ENCODE results near the gene RPRD2.

The RPRD2 gene

DNA sequence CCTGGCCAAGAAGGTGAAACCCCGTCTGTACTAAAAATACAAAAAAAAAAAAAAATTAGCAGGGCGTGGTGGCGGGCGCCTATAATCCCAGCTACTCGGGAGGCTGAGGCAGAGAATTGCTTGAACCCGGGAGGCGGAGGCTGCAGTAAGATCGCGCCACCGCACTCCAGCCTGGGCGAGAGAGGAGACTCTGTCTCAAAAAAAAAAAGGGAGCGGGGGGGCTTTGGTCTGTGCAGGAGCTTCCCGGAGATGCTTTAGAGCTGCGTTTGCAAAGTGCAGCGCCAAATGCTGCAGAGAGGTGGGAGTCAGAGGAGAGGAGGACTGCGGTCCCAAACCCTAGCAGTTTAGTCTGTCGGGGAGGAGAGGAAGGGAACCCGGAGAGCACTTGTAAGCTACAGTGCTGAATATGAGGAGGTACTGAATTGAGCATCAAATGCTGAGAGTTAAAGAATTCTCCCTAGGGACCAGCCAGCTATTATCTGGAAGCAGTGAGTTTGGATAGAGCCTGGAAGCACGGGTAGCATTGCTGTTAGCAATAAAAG lies 152.2 kb downstream of the RPRD2 start:
- DNase-seq = no peak

DNA sequence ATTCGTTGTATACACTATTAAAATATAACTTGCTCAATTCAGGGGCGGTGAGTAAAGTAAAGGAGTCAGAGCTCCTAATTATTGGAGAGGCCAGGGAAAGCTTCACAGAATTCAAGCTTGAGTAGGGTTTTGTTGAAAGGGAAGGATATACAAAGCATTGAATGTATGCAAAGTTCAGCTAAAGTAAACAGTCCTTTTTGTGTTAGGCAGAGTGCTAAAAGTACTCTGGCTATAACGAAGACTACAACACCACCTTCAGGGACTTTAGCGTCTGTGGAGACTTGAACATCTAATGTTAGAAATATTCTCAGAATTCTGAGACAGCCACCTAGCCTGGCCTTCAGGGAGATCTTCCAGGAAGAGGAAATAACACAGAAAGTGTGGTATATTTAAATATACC lies 152.7 kb downstream of the RPRD2 start:
- peak in 1 of 2 donors; percentile 35 for DNase-seq

DNA sequence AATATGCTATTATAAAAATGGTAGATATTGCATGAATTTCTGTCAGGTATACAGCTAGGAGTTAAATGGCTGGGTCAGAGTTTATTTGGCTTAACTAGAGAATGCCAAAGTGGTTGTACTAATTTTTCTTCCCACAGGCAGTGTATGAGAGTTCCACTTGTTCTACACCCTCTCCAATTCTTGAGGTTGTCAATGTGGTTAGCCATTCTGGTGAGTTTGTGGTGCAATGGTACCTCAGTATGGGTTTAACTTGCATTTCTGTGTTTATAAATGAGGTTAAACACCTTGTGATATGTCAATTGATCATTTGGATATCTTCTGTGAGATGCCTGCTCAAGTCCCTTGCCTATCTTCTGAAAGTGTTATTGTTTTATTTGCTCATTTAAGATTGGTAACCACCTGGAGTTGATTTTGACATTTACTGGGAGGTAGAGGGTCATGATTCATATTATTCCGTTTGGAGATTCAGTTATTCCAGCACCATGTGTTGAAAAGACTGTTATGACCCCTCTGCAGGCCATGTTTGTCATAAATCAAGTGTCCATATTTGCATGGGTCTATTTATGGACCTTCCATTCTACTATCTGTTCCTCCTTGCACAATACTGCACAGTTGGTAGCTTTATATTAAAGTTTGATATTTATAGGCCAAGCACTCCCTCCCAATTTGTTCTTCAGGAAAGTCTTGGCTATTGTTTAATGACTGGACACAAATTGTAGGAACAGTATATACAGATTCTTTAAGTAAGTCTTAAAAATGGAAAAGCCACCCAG lies 157.4 kb downstream of the RPRD2 start:
- no peak for DNase-seq

DNA sequence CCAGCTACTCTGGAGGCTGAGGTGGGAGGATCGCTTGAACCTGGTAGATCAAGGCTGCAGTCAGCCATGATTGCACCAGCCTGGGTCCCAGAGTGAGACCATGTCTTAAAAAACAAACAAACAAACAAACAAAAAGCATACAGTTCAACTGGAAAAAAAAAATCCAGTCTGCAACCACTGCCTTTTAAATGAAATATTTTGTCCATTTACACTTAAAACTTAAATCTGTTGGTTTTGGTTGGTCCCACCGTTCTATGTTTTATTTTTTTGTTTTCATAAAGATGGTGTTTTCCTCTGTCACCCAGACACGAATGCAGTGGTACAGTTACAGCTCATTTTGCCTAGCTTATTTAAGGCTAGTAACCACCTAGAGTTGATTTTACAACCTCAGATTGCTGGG lies 161.4 kb downstream of the RPRD2 start:
- no peak for DNase-seq

All from bone marrow (tissue), 2 donors.